IMR-90 (cell line): ENCODE measurements around the gene ARSD. TPM values are rescaled to one million over a fixed set of nuclear protein-coding genes. Genes with fewer than 3 reads are reported as not detected.

Source experiments
- ATAC-seq: fragments of 200-7000 bp; cut with Tn5 transposase; 2 replicates; pipeline ENCODE4 v1.9.1; 2020; ENCODE audit warnings: low read depth, mild to moderate bottlenecking, moderate library complexity
- BruUV-seq: library from RNA; stranded (reverse); fragments of 400-500 nt; replicated peaks from 2 replicates; lab custom pipeline; 2021; lab: Mats Ljungman, UMichigan
- CTCF ChIA-PET: fragments of 300-600 bp; formaldehyde crosslinking; extraction: SDS; loops from one replicate; lab custom pipeline; 2021; ENCODE audit warnings: antibody characterized with exemption; lab: Yijun Ruan, JAX
- POLR2A ChIA-PET: fragments of 300-600 bp; sonication (Branson Sonifier 250); formaldehyde crosslinking; loops from one replicate; lab custom pipeline; 2022; ENCODE audit warnings: antibody characterized with exemption; ENCODE audit not compliant: unreplicated experiment; lab: Charles Lee
- DNase-seq: peaks from one replicate; pipeline ENCODE4 v3.0.0; 2013
- H2AFZ ChIP-seq: replicated peaks from 2 replicates; pipeline ENCODE3; 2013; ENCODE audit warnings: low read length, mild to moderate bottlenecking; ENCODE audit not compliant: poor library complexity
- H2AK5ac ChIP-seq: 2 replicates; pipeline ENCODE4 v1.6.1; 2013; ENCODE audit warnings: low read depth, low read length, inconsistent platforms
- H2AK9ac ChIP-seq: replicated peaks from 2 replicates; pipeline ENCODE3; 2013; ENCODE audit warnings: mild to moderate bottlenecking, low read depth, low read length, moderate library complexity; ENCODE audit not compliant: poor library complexity
- H2BK120ac ChIP-seq: 2 replicates; pipeline ENCODE4 v1.6.1; 2013; ENCODE audit warnings: low read depth, low read length, inconsistent platforms
- H2BK15ac ChIP-seq: 3 replicates; pipeline ENCODE4 v1.6.1; 2013; ENCODE audit warnings: low read depth, low read length, inconsistent platforms
- H2BK20ac ChIP-seq: 2 replicates; pipeline ENCODE4 v1.6.1; 2013; ENCODE audit warnings: low read depth, mild to moderate bottlenecking, inconsistent platforms, low read length, moderate library complexity
- H2BK5ac ChIP-seq: 2 replicates; pipeline ENCODE4 v1.6.1; 2013; ENCODE audit warnings: mild to moderate bottlenecking, low read depth, low read length, inconsistent platforms; ENCODE audit not compliant: poor library complexity, severe bottlenecking
- H3K14ac ChIP-seq: replicated peaks from 2 replicates; pipeline ENCODE4 v1.6.1; 2013; ENCODE audit warnings: low read depth, low read length, inconsistent platforms
- H3K18ac ChIP-seq: 2 replicates; pipeline ENCODE4 v1.6.1; 2013; ENCODE audit warnings: low read depth, low read length, control low read depth
- H3K23ac ChIP-seq: 2 replicates; pipeline ENCODE4 v1.6.1; 2013; ENCODE audit warnings: low read depth, low read length, inconsistent platforms
- H3K27ac ChIP-seq: 2 replicates; pipeline ENCODE4 v1.5.1; 2013; ENCODE audit warnings: mild to moderate bottlenecking, control low read depth, low read length; ENCODE audit not compliant: insufficient read depth
- H3K27me3 ChIP-seq: 2 replicates; pipeline ENCODE4 v1.6.1; 2013; ENCODE audit warnings: low read length; ENCODE audit not compliant: control insufficient read depth, insufficient read depth
- H3K36me3 ChIP-seq: 2 replicates; pipeline ENCODE4 v1.6.1; 2013; ENCODE audit warnings: low read length, mixed read lengths; ENCODE audit not compliant: control insufficient read depth, insufficient read depth
- H3K4ac ChIP-seq: 2 replicates; pipeline ENCODE4 v1.6.1; 2013; ENCODE audit warnings: low read depth, low read length, inconsistent platforms
- H3K4me1 ChIP-seq: 2 replicates; pipeline ENCODE4 v1.6.1; 2013; ENCODE audit warnings: low read length, mixed read lengths; ENCODE audit not compliant: control insufficient read depth, insufficient read depth
- H3K4me2 ChIP-seq: 2 replicates; pipeline ENCODE4 v1.6.1; 2013; ENCODE audit warnings: low read depth, mild to moderate bottlenecking, control low read depth, low read length, moderate library complexity
- H3K4me3 ChIP-seq: 2 replicates; pipeline ENCODE4 v1.5.1; 2013; ENCODE audit warnings: low read depth, mild to moderate bottlenecking, control low read depth, low read length, moderate library complexity; ENCODE audit not compliant: insufficient read depth
- H3K56ac ChIP-seq: 2 replicates; pipeline ENCODE4 v1.6.1; 2013; ENCODE audit warnings: low read length, inconsistent platforms; ENCODE audit not compliant: insufficient read depth; ENCODE audit errors: extremely low read depth
- H3K79me1 ChIP-seq, 2 experiments: 2 replicates each; pipeline ENCODE4 v1.6.1; 2013; ENCODE audit warnings: low read length in 2 of 2, inconsistent platforms in 1 of 2, low read depth in 1 of 2
- H3K9ac ChIP-seq: 2 replicates; pipeline ENCODE4 v1.6.1; 2013; ENCODE audit warnings: low read depth, low read length, control low read depth
- H3K9me1 ChIP-seq: 2 replicates; pipeline ENCODE4 v1.6.1; 2013; ENCODE audit warnings: low read length, inconsistent platforms; ENCODE audit not compliant: insufficient read depth
- H3K9me3 ChIP-seq: 2 replicates; pipeline ENCODE4 v1.6.1; 2013; ENCODE audit warnings: low read length; ENCODE audit not compliant: control insufficient read depth, insufficient read depth
- H4K20me1 ChIP-seq: 2 replicates; pipeline ENCODE4 v1.6.1; 2013; ENCODE audit warnings: low read length, inconsistent platforms; ENCODE audit not compliant: insufficient read depth
- H4K5ac ChIP-seq: 2 replicates; pipeline ENCODE4 v1.6.1; 2013; ENCODE audit warnings: mild to moderate bottlenecking, low read depth, low read length, control low read depth
- H4K8ac ChIP-seq, 2 experiments: 2 replicates each; pipeline ENCODE4 v1.6.1; 2013; ENCODE audit warnings: low read depth in 2 of 2, low read length in 2 of 2, control low read depth in 1 of 2, inconsistent platforms in 1 of 2
- H4K91ac ChIP-seq: 2 replicates; pipeline ENCODE4 v1.6.1; 2013; ENCODE audit warnings: low read depth, low read length, inconsistent platforms; ENCODE audit not compliant: insufficient read depth
- BHLHE40 ChIP-seq: fragments of 150-350 bp; IDR thresholded peaks from 2 replicates; pipeline ENCODE4 v1.6.1; 2016; ENCODE audit warnings: mild to moderate bottlenecking, low read depth, low read length
- CEBPB ChIP-seq: IDR thresholded peaks from 2 replicates; pipeline ENCODE4 v1.6.1; 2012; ENCODE audit warnings: low read depth, low read length, improper control_type of control experiment
- CHD1 ChIP-seq: IDR thresholded peaks from 2 replicates; pipeline ENCODE4 v1.6.1; 2012; ENCODE audit warnings: low read depth, low read length, improper control_type of control experiment
- CTCF ChIP-seq: conservative IDR thresholded peaks from 2 replicates; pipeline ENCODE4 v1.5.1; 2012; ENCODE audit warnings: mild to moderate bottlenecking, low read depth, low read length, improper control_type of control experiment
- ELK1 ChIP-seq: fragments of 150-350 bp; IDR thresholded peaks from 2 replicates; pipeline ENCODE4 v1.6.1; 2016; ENCODE audit warnings: low read depth, mild to moderate bottlenecking, low read length, moderate library complexity, borderline replicate concordance
- FOS ChIP-seq: fragments of 150-350 bp; IDR thresholded peaks from 2 replicates; pipeline ENCODE4 v1.6.1; 2016; ENCODE audit warnings: low read depth, low read length
- MAFK ChIP-seq: IDR thresholded peaks from 2 replicates; pipeline ENCODE4 v1.6.1; 2012; ENCODE audit warnings: low read depth, low read length, improper control_type of control experiment
- MAZ ChIP-seq: IDR thresholded peaks from 2 replicates; pipeline ENCODE4 v1.6.1; 2012; ENCODE audit warnings: low read depth, mild to moderate bottlenecking, low read length, improper control_type of control experiment, moderate library complexity, borderline replicate concordance
- MXI1 ChIP-seq: IDR thresholded peaks from 2 replicates; pipeline ENCODE4 v1.6.1; 2012; ENCODE audit warnings: low read depth, mild to moderate bottlenecking, low read length, moderate library complexity, borderline replicate concordance
- NFE2L2 ChIP-seq: fragments of 150-350 bp; IDR thresholded peaks from 2 replicates; pipeline ENCODE4 v1.6.1; 2016; ENCODE audit warnings: low read depth, mild to moderate bottlenecking, low read length
- POLR2A ChIP-seq: IDR thresholded peaks from 2 replicates; pipeline ENCODE4 v1.6.1; 2012; ENCODE audit warnings: mild to moderate bottlenecking, low read depth, low read length
- RAD21 ChIP-seq: IDR thresholded peaks from 2 replicates; pipeline ENCODE4 v1.6.1; 2012; ENCODE audit warnings: low read length, improper control_type of control experiment
- RCOR1 ChIP-seq: IDR thresholded peaks from 2 replicates; pipeline ENCODE4 v1.6.1; 2012; ENCODE audit warnings: mild to moderate bottlenecking, low read length, improper control_type of control experiment; ENCODE audit not compliant: insufficient replicate concordance
- RFX5 ChIP-seq: IDR thresholded peaks from 2 replicates; pipeline ENCODE4 v1.8.0; 2012; ENCODE audit warnings: low read depth, mild to moderate bottlenecking, low read length, moderate library complexity
- SMC3 ChIP-seq: fragments of 150-350 bp; IDR thresholded peaks from 2 replicates; pipeline ENCODE4 v1.6.1; 2016; ENCODE audit warnings: low read depth, mild to moderate bottlenecking, antibody characterized with exemption, low read length, moderate library complexity
- USF2 ChIP-seq: fragments of 150-350 bp; IDR thresholded peaks from 2 replicates; pipeline ENCODE4 v1.6.1; 2017; ENCODE audit warnings: mild to moderate bottlenecking, antibody characterized with exemption, low read length, low read depth
- WGBS, 2 experiments: methylation state at CpG; one replicate each; pipeline versions ENCODE4 v1.1.5 to v1.1.7; 2013; ENCODE audit warnings: missing lambda C conversion rate in 2 of 2; ENCODE audit not compliant: insufficient read length in 1 of 2; ENCODE audit errors: extremely low coverage in 2 of 2; 5-methylcytosine and 5-hydroxymethylcytosine counted together
- dilution Hi-C: fragments of 300-500 bp; cut with HindIII; formaldehyde crosslinking; loops from one replicate; pipeline ENCODE4 v1.14.3; 2018; ENCODE audit warnings: low sequenced_read_pairs; ENCODE audit not compliant: unreplicated experiment
- in situ Hi-C: fragments of 300-500 bp; cut with MboI; formaldehyde crosslinking; loops from 3 replicates; pipeline ENCODE4 v1.14.3; 2019; ENCODE audit warnings: low sequenced_read_pairs, inconsistent platforms, mixed read lengths
- intact Hi-C: fragments of 100-400 bp; cut with micrococcal nuclease; formaldehyde crosslinking; loops from 2 replicates; pipeline ENCODE4 v1.10.0; 2022
- polyA plus RNA-seq, 3 experiments: library from polyadenylated mRNA; depleted of rRNA; stranded (reverse); fragments of >200 nt; gene quantifications; 2 replicates each; pipeline ENCODE4 v1.2.3, GENCODE V29; 2012; ENCODE audit warnings: low replicate concordance in 1 of 3
- total RNA-seq: library from RNA; depleted of rRNA; stranded (reverse); fragments of >200 nt; gene quantifications from 2 replicates; pipeline ENCODE4 v1.2.3, GENCODE V29; 2012

Gene ARSD
- total and polyA plus RNA-seq, 2 of the 4 experiments (the other 2 are of a cell fraction): 5.1 to 6.3 TPM

- Histone ChIP-seq H3K18ac (no peak overlapping the region), H2AK9ac (no peak overlapping the region), H4K20me1 (no peaks in the 10 kb centered on the region), H2BK5ac (no peak overlapping the region), H3K9me3 (peaks cover 11% of the 10 kb centered on the region; the same call in 1 of the 2 replicates), H3K4me1 (no peaks in the 10 kb centered on the region), H4K5ac (no peak overlapping the region), H3K9me1 (no peaks in the 10 kb centered on the region), H2AFZ (no peak overlapping the region), H4K91ac (no peak overlapping the region), H3K4me2 (no peak overlapping the region), H3K23ac (no peak overlapping the region), H3K14ac (no peak overlapping the region), H3K27ac (no peak overlapping the region), H2BK15ac (no peak overlapping the region), H3K9ac (no peak overlapping the region), H2AK5ac (no peak overlapping the region), H3K4ac (no peak overlapping the region), H3K79me1 (no peaks in the 10 kb centered on the region), H2BK120ac (no peak overlapping the region), H3K56ac (no peak overlapping the region), H2BK20ac (no peak overlapping the region), H3K36me3 (no peaks in the 10 kb centered on the region), H3K4me3 (no peak overlapping the region), H4K8ac (no peak overlapping the region), H3K27me3 (no peaks in the 10 kb centered on the region)
- BruUV-seq: no TSS peak
- WGBS, 2 experiments: 88% methylated on average over 11 of the region's 19 CpGs; no CpG with 5 or more reads in 1 of the 2 experiments
- TF ChIP-seq BHLHE40: no peak
- no peak for TF ChIP-seq MAFK
- TF ChIP-seq POLR2A: no peak
- TF ChIP-seq SMC3: no peak
- no peak for TF ChIP-seq RCOR1
- no peak for TF ChIP-seq ELK1
- TF ChIP-seq FOS: no peak
- TF ChIP-seq RFX5: no peak
- TF ChIP-seq CTCF: no peak
- no peak for TF ChIP-seq RAD21
- no peak for TF ChIP-seq CEBPB
- TF ChIP-seq MXI1: no peak
- no peak for TF ChIP-seq NFE2L2
- no peak for TF ChIP-seq MAZ
- TF ChIP-seq CHD1: no peak
- no peak for TF ChIP-seq USF2
- dilution Hi-C loops: no loop called here
- ATAC-seq: no peak
- CTCF ChIA-PET: no interaction called here
- DNase-seq: no peak
- intact Hi-C loops: no loop called here
- in situ Hi-C loops: no loop called here
- POLR2A ChIA-PET: no interaction called here
These were observed 4.2 kb upstream of the ARSD start for GRCh38 chrX:2933125-2933900.
